ENCODE data around the gene MCUB.

Gene MCUB

DNA sequence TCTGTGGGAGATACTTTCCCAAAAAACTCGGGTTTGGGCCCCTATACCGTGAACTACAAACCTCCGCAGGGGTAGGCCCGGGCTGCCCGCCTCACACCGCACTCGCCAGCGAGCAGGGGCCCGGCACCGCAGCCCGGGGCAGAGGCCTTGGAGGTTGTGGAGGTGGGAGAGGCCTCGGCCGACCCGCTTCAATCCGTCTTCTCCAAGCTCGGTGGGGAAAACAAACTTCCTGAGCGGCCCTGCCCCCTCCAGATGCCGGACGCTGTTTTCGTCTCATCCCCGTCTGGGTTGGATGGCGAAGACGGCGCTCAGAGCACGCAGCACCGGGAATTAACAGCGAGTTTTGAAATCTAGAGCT, 442 bp upstream of the MCUB start:
- Mint-ChIP-seq H3K9me3 (peaks cover 10% of the 10 kb centered on the region), H3K4me1 (peaks cover 44% of the 10 kb centered on the region), H3K36me3 (ENCODE audit: low read depth) (peaks cover 30% of the 10 kb centered on the region), H3K27me3 (ENCODE audit: low read depth, poor library complexity) (peaks cover 18% of the 10 kb centered on the region), H3K27ac (no peak overlapping the region), H3K4me3 (peak overlapping the region; percentile 83)
- TF ChIP-seq, protein P1, sequence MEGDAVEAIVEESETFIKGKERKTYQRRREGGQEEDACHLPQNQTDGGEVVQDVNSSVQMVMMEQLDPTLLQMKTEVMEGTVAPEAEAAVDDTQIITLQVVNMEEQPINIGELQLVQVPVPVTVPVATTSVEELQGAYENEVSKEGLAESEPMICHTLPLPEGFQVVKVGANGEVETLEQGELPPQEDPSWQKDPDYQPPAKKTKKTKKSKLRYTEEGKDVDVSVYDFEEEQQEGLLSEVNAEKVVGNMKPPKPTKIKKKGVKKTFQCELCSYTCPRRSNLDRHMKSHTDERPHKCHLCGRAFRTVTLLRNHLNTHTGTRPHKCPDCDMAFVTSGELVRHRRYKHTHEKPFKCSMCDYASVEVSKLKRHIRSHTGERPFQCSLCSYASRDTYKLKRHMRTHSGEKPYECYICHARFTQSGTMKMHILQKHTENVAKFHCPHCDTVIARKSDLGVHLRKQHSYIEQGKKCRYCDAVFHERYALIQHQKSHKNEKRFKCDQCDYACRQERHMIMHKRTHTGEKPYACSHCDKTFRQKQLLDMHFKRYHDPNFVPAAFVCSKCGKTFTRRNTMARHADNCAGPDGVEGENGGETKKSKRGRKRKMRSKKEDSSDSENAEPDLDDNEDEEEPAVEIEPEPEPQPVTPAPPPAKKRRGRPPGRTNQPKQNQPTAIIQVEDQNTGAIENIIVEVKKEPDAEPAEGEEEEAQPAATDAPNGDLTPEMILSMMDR (IDR thresholded peaks at IDR 0.05), result no peak
- DNase-seq, result peak; percentile 47

GRCh38 chr4:109560687-109561461, 828 bp downstream of the MCUB start:
- TF ChIP-seq, protein P1 (IDR thresholded peaks at IDR 0.05), result no peak
- DNase-seq, result peak; percentile 9
- H3K27me3 Mint-ChIP-seq (ENCODE audit: low read depth, poor library complexity), result peaks cover 18% of the 10 kb centered on the region
- peak overlapping the region; percentile 31 for H3K27ac Mint-ChIP-seq
- peaks cover 10% of the 10 kb centered on the region for H3K9me3 Mint-ChIP-seq
- peaks cover 23% of the 10 kb centered on the region for H3K36me3 Mint-ChIP-seq (ENCODE audit: low read depth)
- peak overlapping the region; percentile 82 for H3K4me3 Mint-ChIP-seq
- H3K4me1 Mint-ChIP-seq, result peaks cover 44% of the 10 kb centered on the region

DNA sequence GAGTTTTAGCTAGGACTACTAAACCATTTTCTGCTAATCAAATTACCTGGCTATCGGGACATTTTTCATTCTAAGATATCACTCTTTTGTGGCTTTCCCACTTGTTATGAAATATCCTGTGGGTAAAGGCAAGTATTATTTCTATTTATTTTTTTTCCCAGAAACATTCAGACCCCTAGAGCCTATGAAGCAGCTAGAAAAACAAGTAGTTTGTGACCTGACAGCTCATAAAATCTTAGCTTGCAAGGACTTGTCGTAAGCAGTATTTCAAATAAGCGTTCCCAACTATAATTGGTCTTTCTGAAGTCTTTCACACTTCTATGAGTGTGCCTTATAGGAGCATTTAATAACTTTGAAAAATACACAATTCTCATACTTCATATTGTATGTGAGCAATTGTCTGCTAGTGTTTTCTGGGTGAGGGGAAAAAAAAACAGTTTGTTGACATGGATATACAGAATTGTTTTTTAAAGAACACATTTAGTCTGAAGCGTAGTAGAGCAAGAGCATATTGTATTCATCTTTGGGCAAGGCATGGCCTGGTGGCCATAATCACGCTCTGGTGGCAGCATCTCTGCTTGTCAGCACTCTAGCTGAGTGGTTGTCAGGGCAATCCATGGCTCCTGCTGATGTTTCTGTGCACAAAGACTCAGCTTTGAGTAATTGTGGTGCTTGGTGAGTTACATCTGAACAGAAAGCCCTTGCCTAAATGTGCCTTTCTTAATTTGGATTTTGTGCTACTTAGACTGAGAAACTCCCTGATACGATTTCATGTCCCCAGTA, 2.6 kb downstream of the MCUB start:
- no peak overlapping the region for H3K4me3 Mint-ChIP-seq
- H3K36me3 Mint-ChIP-seq (ENCODE audit: low read depth), result peaks cover 11% of the 10 kb centered on the region
- H3K4me1 Mint-ChIP-seq, result peaks cover 44% of the 10 kb centered on the region
- no peak for DNase-seq
- peaks cover 18% of the 10 kb centered on the region for H3K27me3 Mint-ChIP-seq (ENCODE audit: low read depth, poor library complexity)
- peaks cover 6% of the 10 kb centered on the region for H3K9me3 Mint-ChIP-seq
- no peak overlapping the region for H3K27ac Mint-ChIP-seq
- TF ChIP-seq, protein P1 (IDR thresholded peaks at IDR 0.05), result no peak

- no peaks in the 10 kb centered on the region for H3K36me3 Mint-ChIP-seq (ENCODE audit: low read depth)
- H3K27me3 Mint-ChIP-seq (ENCODE audit: low read depth, poor library complexity), result no peaks in the 10 kb centered on the region
- TF ChIP-seq, protein P1 (IDR thresholded peaks at IDR 0.05), result no peak
- H3K4me3 Mint-ChIP-seq, result no peak overlapping the region
- H3K4me1 Mint-ChIP-seq, result no peaks in the 10 kb centered on the region
- DNase-seq, result no peak
- H3K27ac Mint-ChIP-seq, result no peak overlapping the region
- H3K9me3 Mint-ChIP-seq, result peaks cover 13% of the 10 kb centered on the region
These were observed 11.4 kb downstream of the MCUB start for GRCh38 chr4:109571494-109571893.

DNA sequence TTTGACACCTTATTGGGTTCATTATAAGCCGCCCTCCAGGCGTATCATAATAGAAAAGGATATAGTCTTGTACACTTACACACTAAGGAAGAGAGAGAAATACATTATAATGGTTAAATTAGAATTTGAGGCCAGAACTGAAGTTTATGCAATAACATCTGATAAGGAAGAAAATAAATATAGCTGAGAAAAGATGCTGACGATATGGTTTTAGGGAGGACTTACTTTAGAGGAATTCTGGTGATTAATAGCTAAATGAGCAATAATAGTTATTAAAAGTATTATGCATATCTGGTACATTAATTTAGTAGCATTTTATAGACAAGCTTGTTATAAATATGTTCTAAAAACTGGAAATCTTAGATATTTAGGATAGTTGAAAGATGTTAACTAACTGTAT, 12.1 kb downstream of the MCUB start:
- no peak overlapping the region for H3K4me3 Mint-ChIP-seq
- TF ChIP-seq, protein P1 (IDR thresholded peaks at IDR 0.05), result no peak
- H3K4me1 Mint-ChIP-seq, result no peaks in the 10 kb centered on the region
- DNase-seq, result no peak
- no peaks in the 10 kb centered on the region for H3K36me3 Mint-ChIP-seq (ENCODE audit: low read depth)
- peaks cover 13% of the 10 kb centered on the region for H3K9me3 Mint-ChIP-seq
- no peak overlapping the region for H3K27ac Mint-ChIP-seq
- no peaks in the 10 kb centered on the region for H3K27me3 Mint-ChIP-seq (ENCODE audit: low read depth, poor library complexity)

Data from nephron progenitor cell (in vitro differentiated cells).